HepG2 (cell line): ENCODE results near the gene SNX9. TPM values are rescaled to one million over a fixed set of nuclear protein-coding genes. Genes with fewer than 3 reads are reported as not detected.

Experiments
- ATAC-seq: fragments of 200-7000 bp; cut with Tn5 transposase; 3 replicates; pipeline ENCODE4 v1.9.1; 2020; ENCODE audit warnings: mild to moderate bottlenecking, moderate library complexity
- BruUV-seq: library from RNA; stranded (reverse); fragments of 400-500 nt; replicated peaks from 2 replicates; lab custom pipeline; 2021; lab: Mats Ljungman, UMichigan
- CTCF ChIA-PET: fragments of 300-600 bp; formaldehyde crosslinking; extraction: SDS; loops from one replicate; lab custom pipeline; 2021; ENCODE audit warnings: low total read pairs, inconsistent platforms, low intra/inter-chr PET ratio; lab: Yijun Ruan, JAX
- POLR2A ChIA-PET: fragments of 350-600 bp; sonication (Branson Sonifier 250); formaldehyde crosslinking; loops from one replicate; lab custom pipeline; 2020; ENCODE audit warnings: antibody characterized with exemption, inconsistent platforms; lab: Yijun Ruan, JAX
- DNase-seq: peaks from one replicate; pipeline ENCODE4 v3.0.0-alpha.2; 2015; ENCODE audit warnings: low spot score
- FAIRE-seq: peaks from 3 replicates; lab custom pipeline; 2011; peaks lifted over from hg19 to GRCh38; lab: Jason Lieb, UNC
- H2AFZ ChIP-seq: one replicate; pipeline ENCODE4 v1.6.1; 2011; ENCODE audit warnings: low read length, inconsistent platforms
- H3K27ac ChIP-seq: fragments of 300-600 bp; 3 replicates; pipeline ENCODE4 v1.8.0; 2011; ENCODE audit warnings: mixed run types, mild to moderate bottlenecking, mixed read lengths, low read length, inconsistent platforms; ENCODE audit not compliant: insufficient read depth; ENCODE audit errors: extremely low read length
- H3K27me3 ChIP-seq, 2 experiments: fragments of 200-600 bp in 1 of 2; 2 replicates in 1 of 2; 3 replicates in 1 of 2; pipeline versions ENCODE4 v1.6.0 to v1.8.0; 2011; ENCODE audit warnings: low read length in 2 of 2, mild to moderate bottlenecking in 2 of 2, moderate library complexity in 2 of 2, inconsistent platforms in 1 of 2; ENCODE audit not compliant: insufficient read depth in 2 of 2, control insufficient read depth in 1 of 2
- H3K36me3 ChIP-seq, 2 experiments: fragments of 200-600 bp in 1 of 2; replicated peaks in 1 of 2; 2 replicates in 1 of 2; 3 replicates in 1 of 2; pipeline versions ENCODE4 v1.5.1 to v1.8.0; 2011; ENCODE audit warnings: low read length in 2 of 2, inconsistent platforms in 1 of 2; ENCODE audit not compliant: insufficient read depth in 2 of 2, control insufficient read depth in 1 of 2
- H3K4me1 ChIP-seq: 2 replicates; pipeline ENCODE4 v1.5.1; 2012; ENCODE audit warnings: low read length, inconsistent platforms; ENCODE audit not compliant: insufficient read depth
- H3K4me2 ChIP-seq: 2 replicates; pipeline ENCODE4 v1.6.0; 2011; ENCODE audit warnings: low read depth, low read length, inconsistent platforms
- H3K4me3 ChIP-seq, 3 experiments: fragments of 200-600 bp in 1 of 3; sonication (generic), shearing (Covaris generic) in 1 of 3; replicated peaks in 1 of 3; 2 replicates each; pipeline ENCODE4 v1.5.1; 2011 to 2016; ENCODE audit warnings: low read length in 3 of 3, inconsistent platforms in 2 of 3, low read depth in 2 of 3, mild to moderate bottlenecking in 2 of 3, control low read depth in 1 of 3, mixed read lengths in 1 of 3; ENCODE audit not compliant: insufficient read depth in 1 of 3
- H3K79me2 ChIP-seq: one replicate; pipeline ENCODE4 v1.6.1; 2011; ENCODE audit warnings: low read length, inconsistent platforms; ENCODE audit not compliant: insufficient read depth
- H3K9ac ChIP-seq: 2 replicates; pipeline ENCODE4 v1.6.0; 2011; ENCODE audit warnings: mild to moderate bottlenecking, low read depth, low read length, inconsistent platforms; ENCODE audit not compliant: insufficient read depth
- H3K9me3 ChIP-seq: 2 replicates; pipeline ENCODE4 v1.5.1; 2012; ENCODE audit warnings: mild to moderate bottlenecking, low read length
- H4K20me1 ChIP-seq: 2 replicates; pipeline ENCODE4 v1.6.0; 2011; ENCODE audit warnings: inconsistent platforms, mild to moderate bottlenecking, low read length, moderate library complexity; ENCODE audit not compliant: insufficient read depth
- CENPBD1 ChIP-seq: sonication (generic); formaldehyde crosslinking; IDR thresholded peaks from 2 replicates; pipeline ENCODE4 v1.8.0; 2022; ENCODE audit warnings: missing genetic modification reagents, low read depth, mild to moderate bottlenecking, borderline replicate concordance
- ERF ChIP-seq: IDR thresholded peaks from 2 replicates; pipeline ENCODE4 v1.6.1; 2018; ENCODE audit warnings: missing biosample characterization, missing genetic modification reagents
- ETV6 ChIP-seq: sonication (generic); formaldehyde crosslinking; conservative IDR thresholded peaks from 2 replicates; pipeline ENCODE4 v1.4.0; 2020; ENCODE audit warnings: missing genetic modification reagents
- IKZF4 ChIP-seq: sonication (generic); formaldehyde crosslinking; IDR thresholded peaks from 2 replicates; pipeline ENCODE4 v1.5.1; 2020; ENCODE audit warnings: borderline replicate concordance, mild to moderate bottlenecking, low read depth, missing genetic modification reagents; ENCODE audit errors: not compliant biosample characterization
- MEIS1 ChIP-seq: sonication (generic); formaldehyde crosslinking; IDR thresholded peaks from 2 replicates; pipeline ENCODE4 v1.9.0; 2021; ENCODE audit warnings: mild to moderate bottlenecking, missing genetic modification reagents, moderate library complexity, borderline replicate concordance
- RNF219 ChIP-seq: sonication (generic); formaldehyde crosslinking; IDR thresholded peaks from 2 replicates; pipeline ENCODE4 v1.5.0; 2020; ENCODE audit warnings: mild to moderate bottlenecking, missing genetic modification reagents
- SMAD9 ChIP-seq: sonication (generic); formaldehyde crosslinking; IDR thresholded peaks from 2 replicates; pipeline ENCODE4 v1.5.1; 2020; ENCODE audit warnings: mild to moderate bottlenecking, missing genetic modification reagents
- TBL1XR1 ChIP-seq: fragments of 150-350 bp; IDR thresholded peaks from 2 replicates; pipeline ENCODE4 v1.6.1; 2014; ENCODE audit warnings: borderline replicate concordance, low read length; ENCODE audit not compliant: partially characterized antibody
- ZBTB8A ChIP-seq: sonication (generic); formaldehyde crosslinking; IDR thresholded peaks from 2 replicates; pipeline ENCODE4 v1.4.0; 2020; ENCODE audit warnings: mild to moderate bottlenecking, low read depth, missing genetic modification reagents, borderline replicate concordance
- ZNF136 ChIP-seq: sonication (generic); formaldehyde crosslinking; IDR thresholded peaks from 2 replicates; pipeline ENCODE4 v1.8.1; 2022; ENCODE audit warnings: low read depth, mild to moderate bottlenecking, moderate library complexity, missing genetic modification reagents
- ZNF737 ChIP-seq: sonication (generic); formaldehyde crosslinking; IDR thresholded peaks from 2 replicates; pipeline ENCODE4 v1.5.0; 2020; ENCODE audit warnings: missing genetic modification reagents, mild to moderate bottlenecking, borderline replicate concordance
- ZNF879 ChIP-seq: sonication (generic); formaldehyde crosslinking; IDR thresholded peaks from 2 replicates; pipeline ENCODE4 v1.8.1; 2023; ENCODE audit warnings: missing genetic modification reagents
- WGBS: methylation state at CpG from one replicate; pipeline ENCODE4 v1.1.6; 2017; ENCODE audit warnings: low lambda C conversion rate; 5-methylcytosine and 5-hydroxymethylcytosine counted together
- in situ Hi-C: cut with HindIII; loops from 2 replicates; pipeline ENCODE4 v1.10.0; 2017; ENCODE audit warnings: low pct_unique_long_range_greater_than_20kb; ENCODE audit not compliant: extremely low pct_ligation_motif_present
- intact Hi-C: fragments of 100-400 bp; cut with micrococcal nuclease; formaldehyde crosslinking; loops from one replicate; pipeline ENCODE4 v1.10.0; 2022; ENCODE audit not compliant: unreplicated experiment
- polyA plus RNA-seq, 8 experiments: library from polyadenylated mRNA; depleted of rRNA in 3 of 8; stranded (reverse) in 7 of 8; unstranded in 1 of 8; fragments of >200 nt; fragmentation: Illumina TruSeq in 4 of 8; extraction: Trizol in 4 of 8; gene quantifications; 2 replicates each; pipeline versions ENCODE4 v1.2.1 to v1.2.3, GENCODE V29; 2011 to 2016; ENCODE audit warnings: low read depth in 4 of 8, missing spikeins in 1 of 8, mixed read lengths in 1 of 8; ENCODE audit not compliant: insufficient read depth in 1 of 8
- total RNA-seq, 5 experiments: library from RNA; depleted of rRNA; stranded (reverse); fragments of >200 nt; fragmentation: Illumina TruSeq; extraction: Trizol; gene quantifications; 2 replicates each; pipeline ENCODE4 v1.2.3, GENCODE V29; 2016; ENCODE audit warnings: low read depth in 1 of 5

The SNX9 gene
- total and polyA plus RNA-seq, 2 of the 13 experiments (the other 11 are each of a cell fraction or from before 2014, with no cell fraction given): 21.9 to 36.0 TPM

GRCh38 chr6:157946053-157946617, 123.1 kb downstream of the SNX9 start:
- peaks cover 15 to 34% of the 10 kb centered on the region in 2 experiments; a peak in 4 of 5 replicates for H3K36me3 ChIP-seq
- H3K9ac ChIP-seq: no peak overlapping the region
- H2AFZ ChIP-seq: no peak overlapping the region
- POLR2A ChIA-PET: interaction anchor here (1.4 kb wide), 1 partner anchor 66 kb away, joined by 4 read pairs; no protein-coding TSS in a partner anchor
- intact Hi-C loops: no loop called here
- no peak overlapping the region for H3K4me3 ChIP-seq
- DNase-seq (no peak), FAIRE-seq (no peak), ATAC-seq (no peak; the same call in 2 of the 3 replicates)
- BruUV-seq: no TSS peak
- H3K79me2 ChIP-seq: no peaks in the 10 kb centered on the region
- CTCF ChIA-PET: no interaction called here
- no peaks in the 10 kb centered on the region for H3K9me3 ChIP-seq
- H4K20me1 ChIP-seq: no peaks in the 10 kb centered on the region
- no peak overlapping the region for H3K4me2 ChIP-seq
- in situ Hi-C loops: loop anchor here (5.0 kb wide), 1 partner anchor 189 kb away; no protein-coding TSS in a partner anchor
- 92% methylated on average over 6 of the region's 6 CpGs for WGBS
- no peak overlapping the region for H3K27ac ChIP-seq
- no peaks in the 10 kb centered on the region for H3K4me1 ChIP-seq
- no peaks in the 10 kb centered on the region for H3K27me3 ChIP-seq
- TF ChIP-seq ETV6 (CRISPR knock-in tag): no peak
- TF ChIP-seq ZNF737: no peak
- TF ChIP-seq ZNF136 (CRISPR knock-in tag): no peak
- TF ChIP-seq ZNF879: no peak
- TF ChIP-seq IKZF4 (CRISPR knock-in tag): no peak
- TF ChIP-seq ZBTB8A (CRISPR knock-in tag): no peak
- no peak for TF ChIP-seq SMAD9 (CRISPR knock-in tag)
- no peak for TF ChIP-seq CENPBD1 (CRISPR knock-in tag)
- TF ChIP-seq ERF: no peak
- TF ChIP-seq RNF219 (CRISPR knock-in tag): no peak
- TF ChIP-seq MEIS1: no peak
- no peak for TF ChIP-seq TBL1XR1
